Activated CD4-positive, alpha-beta T cell treated with anti-CD3 and anti-CD28 coated beads for 48 hours (primary cell): Measurements from ENCODE around the gene ABCC5.
"Not testable (repeated sequence)": the region's sequence is repeated elsewhere in the genome, so short reads cannot be mapped to it uniquely, and the experiment has no call there.

Experiments
- DNase-seq: peaks from one replicate; pipeline ENCODE4 v3.0.0-alpha.2; 2020

Gene ABCC5

DNA sequence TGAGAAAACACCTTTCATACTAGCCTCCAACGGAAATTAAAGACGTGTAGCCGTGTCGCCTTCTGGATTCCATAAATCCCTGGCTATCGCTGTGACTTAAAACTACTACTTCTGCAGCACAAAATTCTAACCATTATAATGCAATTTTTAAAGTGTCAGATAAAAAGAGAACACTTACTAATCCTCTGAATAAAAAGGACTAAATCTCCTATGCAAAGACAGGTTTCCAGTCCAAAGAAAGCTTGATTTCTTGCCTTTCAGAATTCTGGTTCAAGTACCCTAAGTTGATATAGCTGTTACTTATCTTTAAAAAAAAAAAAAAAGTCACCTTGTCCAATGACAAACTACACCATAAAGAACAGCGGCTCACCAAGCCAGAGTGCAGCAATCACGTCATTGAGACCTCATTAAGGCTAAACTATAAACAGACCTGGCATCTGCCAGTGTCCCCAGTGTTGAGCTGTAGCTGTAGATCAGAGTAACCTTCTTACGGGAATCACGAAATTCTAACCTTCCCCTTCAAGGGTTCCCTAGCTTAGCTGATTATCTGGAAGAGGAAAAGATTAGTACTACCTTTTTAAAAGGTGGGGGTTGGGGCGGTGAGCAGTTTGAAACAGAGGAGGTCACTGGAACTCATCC lies 2.2 kb downstream of the ABCC5 start:
- no peak for DNase-seq

DNA sequence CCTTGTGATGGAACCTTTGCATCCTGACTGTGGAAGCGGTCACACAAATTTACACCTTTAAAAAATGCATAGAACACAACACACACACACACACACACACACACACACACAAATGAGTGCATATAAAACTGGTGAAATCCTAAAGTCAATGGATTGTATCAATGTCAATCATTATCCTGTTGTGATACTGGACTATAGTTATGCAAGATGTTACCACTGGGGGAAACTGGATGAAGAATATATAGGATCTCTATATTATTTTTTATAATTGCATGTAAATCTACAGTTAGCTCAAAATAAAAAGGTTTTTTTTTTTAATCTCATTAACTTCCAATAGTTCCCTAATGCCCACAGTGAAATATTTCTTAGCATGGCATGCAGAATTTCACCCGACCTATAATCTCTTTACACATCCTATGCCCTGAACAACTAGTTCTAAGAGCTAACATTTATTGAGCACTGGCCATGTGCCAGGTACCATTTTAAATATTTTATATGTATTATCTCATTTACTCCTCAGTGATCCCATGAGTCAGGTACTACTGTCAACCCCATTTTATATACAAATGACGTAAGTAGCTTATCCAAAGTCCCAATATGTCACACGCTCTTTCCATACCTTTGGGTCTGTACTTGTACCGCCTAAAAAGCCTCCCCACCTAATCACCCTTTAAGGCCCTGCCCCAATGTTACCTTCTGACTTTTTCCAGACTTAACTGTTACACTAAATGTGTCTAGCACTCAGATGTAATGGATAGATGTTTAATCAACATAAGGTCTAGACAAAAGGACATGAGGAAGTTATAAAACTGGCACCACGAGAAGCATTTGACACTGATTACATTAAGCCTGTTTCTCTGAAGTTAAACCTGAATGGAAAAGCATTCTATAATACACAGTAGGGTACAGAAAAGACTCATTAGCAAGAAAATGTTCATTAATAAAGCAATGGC lies 5.5 kb downstream of the ABCC5 start:
- no peak for DNase-seq

GRCh38 chr3:184011230-184011876 lies 6.3 kb downstream of the ABCC5 start:
- DNase-seq, result no peak

- no peak for DNase-seq
These were observed 9.5 kb downstream of the ABCC5 start for GRCh38 chr3:184008161-184008560.

- not testable (repeated sequence) for DNase-seq
These were observed 10.4 kb downstream of the ABCC5 start for GRCh38 chr3:184007143-184007813.

- DNase-seq, result peak; percentile 44
These were observed 11.7 kb downstream of the ABCC5 start for GRCh38 chr3:184005941-184006507.

- DNase-seq, result no peak
These were observed 13.2 kb downstream of the ABCC5 start for GRCh38 chr3:184004476-184004875.

GRCh38 chr3:184003187-184003967 lies 14.3 kb downstream of the ABCC5 start:
- no peak for DNase-seq

DNA sequence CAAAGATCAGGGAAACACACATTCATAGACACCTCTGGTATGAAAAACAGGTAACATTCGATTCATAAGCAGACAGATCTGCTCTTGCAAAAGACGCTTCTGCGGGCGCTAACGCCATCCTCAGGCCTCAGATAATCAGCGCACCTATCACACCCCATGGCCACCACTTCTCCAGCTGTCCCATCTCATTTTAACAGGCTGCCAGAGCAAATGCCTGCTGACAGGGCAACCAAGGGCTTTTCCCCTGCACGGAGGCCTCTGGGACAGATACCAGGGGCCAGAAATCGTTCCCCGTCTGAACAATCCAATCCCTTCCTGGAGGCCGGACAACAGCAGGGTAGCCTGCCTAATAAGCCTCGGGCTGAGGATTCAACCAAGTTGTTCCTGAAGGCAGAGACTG lies 15.2 kb downstream of the ABCC5 start:
- no peak for DNase-seq

GRCh38 chr3:184001761-184002160 lies 15.9 kb downstream of the ABCC5 start:
- DNase-seq, result no peak

GRCh38 chr3:183991403-183991802 lies 26.3 kb downstream of the ABCC5 start:
- DNase-seq, result no peak

- no peak for DNase-seq
These were observed 29.4 kb downstream of the ABCC5 start for GRCh38 chr3:183988216-183988790.

DNA sequence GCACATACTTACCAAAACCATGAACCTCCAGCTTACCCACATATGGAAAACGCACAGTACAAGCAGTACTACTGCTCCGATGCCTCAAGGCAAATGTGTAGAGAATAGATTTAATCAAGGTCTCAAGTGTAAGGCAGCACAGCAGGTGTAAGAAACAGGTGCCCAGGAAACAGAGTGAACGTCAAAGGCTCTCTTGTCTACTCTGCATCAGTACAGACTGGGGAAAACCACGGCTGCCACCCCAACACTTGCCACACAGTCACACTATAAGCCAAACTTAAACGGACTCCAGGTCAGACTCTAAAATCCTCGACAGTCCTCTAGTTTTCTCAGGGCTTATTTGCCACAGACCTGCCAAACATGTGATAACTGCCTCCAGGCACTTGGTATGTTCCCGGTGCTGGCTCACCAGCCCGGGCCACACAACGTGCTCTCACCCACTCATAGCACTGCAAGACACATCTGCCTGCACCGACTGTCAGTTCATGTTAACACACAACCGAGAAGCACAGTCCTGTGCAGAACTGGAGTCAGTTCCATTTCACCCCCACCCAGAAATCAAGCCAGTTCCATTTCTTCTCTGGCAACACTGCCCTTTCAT lies 30.6 kb downstream of the ABCC5 start:
- no peak for DNase-seq

DNA sequence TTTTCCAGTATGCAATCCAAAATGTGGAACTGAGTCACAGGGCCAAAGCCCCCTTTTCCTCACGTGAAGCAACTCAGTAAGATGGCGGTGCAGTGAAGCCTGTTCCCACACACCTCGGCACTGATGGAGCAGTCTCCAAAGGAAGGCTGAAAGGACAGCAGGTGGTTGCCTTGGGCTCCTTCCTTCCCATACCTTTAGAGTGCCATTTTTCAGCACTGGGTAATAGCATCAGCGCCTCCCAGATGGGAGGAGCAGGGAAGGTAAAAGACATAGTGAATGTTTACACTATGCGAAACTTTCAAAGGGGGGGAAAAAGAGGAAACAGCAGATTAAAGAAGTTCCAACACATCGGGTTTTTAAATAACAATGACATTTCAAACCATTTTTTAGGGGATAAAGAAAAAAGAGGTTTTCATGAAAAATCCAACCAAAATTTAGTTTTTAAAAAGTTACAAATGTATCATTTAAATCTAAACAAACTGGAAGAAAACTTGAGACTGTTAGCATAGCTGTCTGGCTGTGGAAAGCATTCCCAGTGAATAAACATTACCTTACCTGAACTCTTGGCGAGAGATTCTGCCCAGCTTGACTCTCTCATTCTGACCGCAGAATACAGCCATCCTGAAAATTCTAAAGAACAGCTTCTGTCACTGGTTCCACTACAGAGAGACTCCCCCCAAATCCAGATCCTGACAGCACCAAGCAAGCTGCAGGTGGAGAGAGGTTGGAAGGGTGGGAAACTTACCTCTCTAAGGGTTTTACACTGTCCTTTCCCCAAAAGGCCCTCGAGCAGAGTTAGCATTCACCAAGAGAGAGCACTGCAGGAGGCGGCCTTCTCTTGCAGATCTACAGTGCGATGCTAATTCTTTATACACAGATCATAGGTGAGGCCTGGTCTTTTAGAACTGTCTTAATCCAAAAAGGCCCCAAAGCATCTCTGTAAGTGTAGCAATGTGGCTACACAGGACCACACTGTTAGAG lies 32.6 kb downstream of the ABCC5 start:
- no peak for DNase-seq

DNA sequence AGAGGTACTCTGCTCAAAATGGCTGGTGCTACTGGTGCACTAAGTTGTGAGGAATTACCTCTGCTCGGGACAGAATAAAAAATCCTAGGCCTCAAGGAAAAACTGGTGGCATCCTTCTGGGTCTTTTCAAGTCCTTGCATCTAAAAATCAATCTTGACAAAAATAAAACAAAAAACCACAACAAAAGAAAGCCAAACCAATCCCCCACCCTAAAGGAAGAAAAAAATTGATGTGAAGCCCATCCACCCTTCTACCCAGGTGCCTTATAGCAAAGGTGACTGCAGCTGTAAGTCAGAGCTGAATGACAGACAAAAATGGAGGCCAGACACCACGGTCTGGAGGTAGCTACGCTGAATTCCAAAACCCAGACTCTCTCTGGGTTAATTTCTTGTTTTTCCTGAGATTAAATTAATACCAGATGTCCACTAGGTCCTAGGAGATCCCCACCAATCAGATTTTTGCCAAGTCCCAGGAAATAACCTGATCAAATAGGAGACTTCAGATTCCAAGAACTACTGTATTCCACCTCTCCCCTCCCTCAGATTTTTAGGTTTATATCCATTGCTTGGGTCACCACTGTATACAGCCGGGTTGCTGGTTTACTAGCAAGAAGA lies 33.5 kb downstream of the ABCC5 start:
- no peak for DNase-seq

DNA sequence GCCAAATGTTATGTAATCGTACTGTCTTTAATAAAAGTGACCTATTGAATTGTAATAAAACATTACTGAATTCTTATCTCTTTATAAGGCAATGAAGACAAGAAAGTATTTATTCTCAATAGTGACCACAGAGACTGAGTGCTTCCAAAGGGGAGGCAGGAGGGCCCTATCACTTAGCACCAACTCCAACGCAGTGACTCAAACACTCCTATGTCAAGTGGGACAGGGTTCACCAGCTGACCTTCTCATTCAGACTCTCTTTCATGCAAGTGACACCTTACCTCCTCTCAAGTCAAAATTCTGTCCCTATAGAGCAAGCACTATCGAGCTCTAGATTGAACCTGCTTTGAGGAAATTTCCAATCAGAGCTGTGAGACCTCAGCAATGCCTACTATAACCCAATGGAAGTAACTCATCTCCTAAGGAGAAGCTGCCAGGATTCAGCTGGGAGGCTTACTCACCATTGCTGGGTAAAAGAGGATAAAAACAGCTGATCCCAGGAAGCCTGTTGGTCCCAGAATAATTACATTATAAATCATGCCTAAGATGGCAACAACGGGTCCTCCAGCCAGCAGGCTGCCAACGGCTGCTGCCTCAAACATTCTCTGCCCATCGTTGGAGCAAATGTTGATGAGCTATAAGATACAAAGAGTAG lies 35.6 kb downstream of the ABCC5 start:
- no peak for DNase-seq

- no peak for DNase-seq
These were observed 37.3 kb downstream of the ABCC5 start for GRCh38 chr3:183980403-183980802.

- no peak for DNase-seq
These were observed 41.6 kb downstream of the ABCC5 start for GRCh38 chr3:183975981-183976662.
